GM18498 (cell line): ENCODE measurements around the gene ORM1.
"Not testable (repeated sequence)": the region's sequence is repeated elsewhere in the genome, so short reads cannot be mapped to it uniquely, and the experiment has no call there.

Experiments used
- ATAC-seq: cut with Tn5 transposase; IDR thresholded peaks from one replicate; pipeline ENCODE4 v1.9.1; 2021; ENCODE audit warnings: mild to moderate bottlenecking, moderate library complexity; ENCODE audit not compliant: unreplicated experiment

Gene ORM1

GRCh38 chr9:114322160-114322818 lies 609 bp upstream of the ORM1 start:
- ATAC-seq, result not testable (repeated sequence)

- not testable (repeated sequence) for ATAC-seq
These were observed 951 bp downstream of the ORM1 start for GRCh38 chr9:114323849-114324248.

- no peak for ATAC-seq
These were observed 1.6 kb downstream of the ORM1 start for GRCh38 chr9:114324492-114324891.

- ATAC-seq, result not testable (repeated sequence)
These were observed 2.1 kb downstream of the ORM1 start for GRCh38 chr9:114324965-114325364.

GRCh38 chr9:114325684-114326254 lies 2.9 kb downstream of the ORM1 start:
- not testable (repeated sequence) for ATAC-seq

DNA sequence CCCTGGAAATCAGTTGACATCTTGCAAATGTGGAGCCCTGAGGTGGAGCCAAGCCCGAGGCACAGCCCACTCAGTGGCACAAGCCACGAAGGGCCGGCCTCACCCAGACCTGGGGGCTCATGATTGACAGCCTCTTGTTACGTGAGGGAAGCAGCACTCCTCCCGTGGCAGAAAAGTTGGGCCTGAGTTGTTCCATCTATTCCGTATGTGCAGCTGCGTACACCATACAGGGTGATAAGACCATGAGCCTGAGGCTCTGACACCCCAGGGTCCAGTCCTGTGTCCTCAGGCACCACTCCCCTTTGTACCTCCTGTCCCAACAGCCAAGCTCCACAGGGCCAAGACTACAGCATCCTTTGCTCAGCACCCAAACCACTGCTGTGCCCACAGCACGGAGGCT lies 4.9 kb downstream of the ORM1 start:
- no peak for ATAC-seq

GRCh38 chr9:114328357-114328820 lies 5.5 kb downstream of the ORM1 start:
- ATAC-seq, result not testable (repeated sequence)

DNA sequence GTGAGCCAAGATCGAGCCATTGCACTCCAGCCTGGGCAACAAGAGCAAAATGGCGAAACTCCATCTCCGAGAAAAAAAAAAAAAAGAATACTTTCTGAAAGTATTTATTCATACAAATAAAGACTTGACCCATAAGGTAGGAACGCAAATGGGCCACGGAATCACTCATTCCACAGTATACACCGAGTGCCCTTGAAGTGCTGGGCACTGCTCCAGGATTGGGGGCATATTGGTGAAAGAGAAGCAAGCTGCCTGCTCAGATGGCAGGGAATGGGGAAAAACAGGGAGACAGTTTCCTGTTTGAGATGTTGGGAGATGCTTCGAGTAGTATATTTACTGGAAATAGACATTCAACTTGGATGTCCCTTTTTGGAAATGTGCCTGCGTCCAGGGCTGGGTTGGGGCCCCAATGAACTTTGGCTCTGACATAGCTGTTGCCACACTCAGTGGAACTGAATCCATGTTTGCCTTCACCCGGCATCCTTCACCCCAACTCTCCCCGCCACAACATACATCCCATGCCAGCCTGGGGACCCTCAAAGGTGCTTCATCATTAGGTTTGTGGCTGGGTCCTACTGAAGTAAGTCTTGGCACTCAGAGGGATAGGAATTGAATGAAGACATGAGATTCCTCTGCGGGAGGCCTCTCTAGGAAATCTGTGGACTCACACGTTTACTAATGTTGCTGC lies 6.2 kb downstream of the ORM1 start:
- not testable (repeated sequence) for ATAC-seq

DNA sequence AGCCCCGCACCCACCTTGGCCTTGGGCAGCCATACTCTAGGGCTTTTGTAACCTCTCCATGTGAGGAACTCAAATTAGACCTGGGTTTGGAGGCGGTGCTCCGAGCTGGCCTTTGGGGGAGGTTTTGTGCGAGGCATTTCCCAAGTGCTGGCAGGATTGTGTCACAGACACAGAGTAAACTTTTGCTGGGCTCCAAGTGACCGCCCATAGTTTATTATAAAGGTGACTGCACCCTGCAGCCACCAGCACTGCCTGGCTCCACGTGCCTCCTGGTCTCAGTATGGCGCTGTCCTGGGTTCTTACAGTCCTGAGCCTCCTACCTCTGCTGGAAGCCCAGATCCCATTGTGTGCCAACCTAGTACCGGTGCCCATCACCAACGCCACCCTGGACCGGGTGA lies 6.7 kb downstream of the ORM1 start, which contains the start of gene ORM2:
Gene ORM2, plus strand, starts transcription at position 245 of the 398 bp plus-strand sequence. Its CDS starts 36 bp downstream, at position 281.
- ATAC-seq, result not testable (repeated sequence)

GRCh38 chr9:114330636-114331035 lies 7.7 kb downstream of the ORM1 start:
- ATAC-seq, result no peak

GRCh38 chr9:114331229-114332195 lies 8.6 kb downstream of the ORM1 start:
- not testable (repeated sequence) for ATAC-seq

DNA sequence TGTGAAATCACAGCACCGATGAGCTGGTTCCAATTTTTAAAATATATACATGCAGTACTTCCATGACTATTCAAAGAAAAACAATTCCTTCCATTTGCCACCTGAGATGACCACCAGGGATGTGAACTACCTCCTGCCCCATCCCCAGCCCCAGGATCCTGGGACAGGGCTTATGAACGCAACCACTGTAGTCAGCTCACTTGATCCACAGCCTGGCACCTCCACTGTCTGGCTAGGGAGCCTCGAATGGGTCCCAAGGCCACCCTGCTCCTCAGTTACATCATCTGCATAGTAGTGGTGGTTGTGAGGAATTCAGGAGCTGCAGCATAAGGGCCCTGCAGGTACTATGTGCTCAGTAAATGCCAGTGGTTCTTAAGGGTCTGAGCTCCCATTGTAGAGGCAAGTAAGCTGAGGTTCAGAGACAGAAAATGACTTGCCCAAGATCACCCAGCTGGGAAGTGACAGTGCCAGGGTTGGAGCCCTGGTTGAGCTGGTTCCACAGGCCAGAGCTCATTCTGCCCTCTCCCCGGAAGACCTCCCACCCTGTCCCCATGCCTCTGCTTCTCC lies 9.7 kb downstream of the ORM1 start:
- not testable (repeated sequence) for ATAC-seq

- ATAC-seq, result not testable (repeated sequence)
These were observed 10.8 kb downstream of the ORM1 start for GRCh38 chr9:114333718-114334117.

DNA sequence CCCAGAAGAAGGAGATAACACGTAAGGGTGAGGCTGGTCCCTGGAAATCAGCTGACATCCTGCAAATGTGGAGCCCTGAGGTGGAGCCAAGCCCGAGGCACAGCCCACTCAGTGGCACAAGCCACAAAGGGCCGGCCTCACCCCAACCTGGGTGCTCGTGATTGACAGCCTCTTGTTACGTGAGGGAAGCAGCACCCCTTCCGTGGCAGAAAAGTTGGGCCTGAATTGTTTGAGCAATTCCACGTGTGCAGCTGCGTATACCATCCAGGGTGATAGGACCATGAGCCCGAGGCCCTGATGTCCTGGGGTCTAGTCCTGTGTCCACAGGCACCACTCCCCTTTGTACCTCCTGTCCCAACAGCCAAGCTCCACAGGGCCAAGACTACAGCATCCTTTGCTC lies 11.6 kb downstream of the ORM1 start:
- no peak for ATAC-seq

GRCh38 chr9:114335745-114336144 lies 12.8 kb downstream of the ORM1 start:
- no peak for ATAC-seq

DNA sequence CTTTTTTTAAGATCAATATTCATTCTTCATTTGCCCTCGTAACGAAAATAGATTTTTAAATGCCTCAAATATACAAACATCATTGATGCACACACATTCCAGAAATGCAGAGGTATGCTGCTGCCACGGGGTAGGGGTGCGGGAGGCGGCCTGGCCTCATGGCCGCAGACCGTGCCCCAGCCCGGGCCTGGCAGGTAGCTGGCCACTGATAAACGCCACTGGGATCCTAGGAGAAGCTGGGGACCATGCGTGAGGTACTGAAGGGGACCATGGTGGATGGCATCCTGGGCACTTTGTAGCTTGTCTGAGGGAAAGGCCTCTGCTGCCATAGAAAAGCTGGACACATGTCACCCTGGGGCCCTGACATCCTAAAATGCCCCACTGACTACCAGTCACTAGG lies 13.3 kb downstream of the ORM1 start:
- no peak for ATAC-seq

GRCh38 chr9:114336699-114337395 lies 13.9 kb downstream of the ORM1 start:
- no peak for ATAC-seq

DNA sequence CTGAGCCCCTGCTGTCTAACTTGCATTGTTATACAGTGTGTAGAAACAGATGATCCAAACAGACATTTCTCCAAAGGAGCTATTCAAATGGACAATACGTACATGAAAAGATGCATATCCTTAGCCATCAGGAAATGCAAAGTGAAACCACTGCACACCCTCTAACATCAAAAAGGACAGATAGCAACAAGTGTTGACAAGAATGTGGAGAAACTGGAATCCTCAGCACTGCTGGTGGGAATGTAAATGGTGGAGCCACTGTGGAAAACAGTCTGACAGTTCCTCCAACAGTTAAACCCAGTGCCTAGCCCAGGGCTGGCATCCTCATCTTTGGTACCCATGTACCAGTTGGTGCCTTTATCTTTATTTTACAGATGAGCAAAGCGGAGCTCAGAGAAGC lies 15.3 kb downstream of the ORM1 start:
- no peak for ATAC-seq

DNA sequence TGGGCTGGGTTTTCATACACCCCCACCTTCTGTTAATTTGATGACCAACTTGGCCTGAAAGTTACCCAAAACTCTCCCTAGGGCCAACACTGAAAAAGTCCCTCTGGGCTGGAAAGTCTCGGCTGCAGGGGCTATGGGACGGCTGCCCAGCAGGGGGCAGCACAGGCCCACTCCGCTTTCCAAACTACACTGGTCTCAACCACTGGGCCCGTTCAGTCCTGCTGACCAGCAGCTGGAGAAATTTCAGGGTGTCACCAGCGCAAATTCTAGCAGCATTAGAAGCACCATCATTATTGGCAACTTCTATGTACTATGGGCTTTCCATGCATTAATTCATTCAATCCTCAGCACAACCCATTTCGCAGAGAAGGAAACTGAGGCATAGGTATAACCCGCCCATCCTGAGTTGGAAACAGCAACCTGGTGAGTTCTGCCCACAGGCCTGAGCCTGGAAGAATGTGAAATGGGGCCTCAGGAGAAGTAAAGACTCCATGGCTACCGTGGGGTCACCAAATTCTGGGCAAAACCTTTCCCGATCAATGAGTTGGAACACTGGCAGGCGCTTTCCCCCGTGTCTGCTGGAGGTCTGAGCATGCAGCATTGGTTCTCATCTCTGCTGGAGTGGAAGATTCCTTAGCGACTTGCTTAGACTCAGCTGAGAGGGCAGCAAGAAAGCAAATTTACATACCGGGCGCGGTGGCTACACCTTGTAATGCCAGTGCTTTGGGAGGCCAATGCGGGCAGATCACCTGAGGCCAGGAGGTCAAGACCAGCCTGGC lies 16.4 kb downstream of the ORM1 start:
- ATAC-seq, result peak; percentile 45
